Esophagus muscularis mucosa (tissue), 3 donors: ENCODE measurements around the gene MAT2B.
A peak's percentile ranks its signal among the peaks of the same experiment; 100 is the strongest.

Source experiments
- CTCF ChIP-seq, 3 experiments: fragments of 200-600 bp in 2 of 3; fragments of 450-650 bp in 1 of 3; sonication (generic) in 2 of 3; IDR thresholded peaks; one replicate each; pipeline ENCODE4 v1.5.1; 2017 to 2019; ENCODE audit warnings: antibody characterized with exemption in 3 of 3, mild to moderate bottlenecking in 2 of 3, moderate library complexity in 1 of 3
- POLR2AphosphoS5 ChIP-seq, 2 donors: sonication (generic); formaldehyde crosslinking; IDR thresholded peaks; one replicate each; pipeline ENCODE4 v1.6.1; 2017; ENCODE audit warnings: antibody characterized with exemption in 2 of 2

DNA sequence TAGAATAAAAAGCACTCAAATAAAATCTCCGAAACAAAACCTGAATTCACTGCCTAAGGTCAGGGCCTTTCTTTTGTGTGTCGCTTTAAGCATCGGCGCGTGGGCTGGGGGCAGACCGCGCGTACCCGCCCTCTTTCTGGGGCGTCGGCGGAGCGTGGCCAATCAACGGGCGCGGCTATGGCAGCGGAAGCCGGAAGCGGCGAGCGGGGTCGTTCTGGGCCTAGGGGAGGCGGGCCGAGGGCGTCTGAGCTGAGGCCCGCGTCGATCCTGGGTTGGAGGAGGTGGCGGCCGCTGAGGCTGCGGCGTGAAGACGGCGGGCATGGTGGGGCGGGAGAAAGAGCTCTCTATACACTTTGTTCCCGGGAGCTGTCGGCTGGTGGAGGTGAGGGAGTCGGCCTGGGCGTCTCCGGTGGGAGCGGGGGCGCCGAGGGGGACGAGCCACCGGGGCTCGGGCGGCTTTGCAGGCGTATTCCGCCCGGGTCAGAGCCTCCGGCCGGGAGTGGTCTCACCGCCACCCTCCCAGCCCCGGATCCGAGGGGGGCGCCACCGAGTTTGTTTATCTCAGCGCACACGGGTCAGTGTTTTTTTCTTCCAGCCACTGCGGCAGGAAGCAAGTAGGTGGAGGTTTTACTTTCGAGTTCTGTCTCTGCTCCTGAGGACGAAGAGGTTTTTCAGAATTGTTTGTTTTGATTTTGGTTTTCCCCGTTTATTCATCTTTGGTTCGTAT, at the start of gene MAT2B:
- peak; percentile 41 to 53 (median 49) for TF ChIP-seq CTCF (IDR thresholded peaks at IDR 0.05)
- peak; percentile 92 to 97 for TF ChIP-seq POLR2AphosphoS5 (IDR thresholded peaks at IDR 0.05)
